ENCODE measurements around the gene BLACAT1. TPM values are rescaled to one million over a fixed set of nuclear protein-coding genes. Genes with fewer than 3 reads are reported as not detected.

The BLACAT1 gene
- total and polyA plus RNA-seq, 2 of the 13 experiments (the other 11 are each of a cell fraction or from before 2014, with no cell fraction given): 1.2 to 2.8 TPM

DNA sequence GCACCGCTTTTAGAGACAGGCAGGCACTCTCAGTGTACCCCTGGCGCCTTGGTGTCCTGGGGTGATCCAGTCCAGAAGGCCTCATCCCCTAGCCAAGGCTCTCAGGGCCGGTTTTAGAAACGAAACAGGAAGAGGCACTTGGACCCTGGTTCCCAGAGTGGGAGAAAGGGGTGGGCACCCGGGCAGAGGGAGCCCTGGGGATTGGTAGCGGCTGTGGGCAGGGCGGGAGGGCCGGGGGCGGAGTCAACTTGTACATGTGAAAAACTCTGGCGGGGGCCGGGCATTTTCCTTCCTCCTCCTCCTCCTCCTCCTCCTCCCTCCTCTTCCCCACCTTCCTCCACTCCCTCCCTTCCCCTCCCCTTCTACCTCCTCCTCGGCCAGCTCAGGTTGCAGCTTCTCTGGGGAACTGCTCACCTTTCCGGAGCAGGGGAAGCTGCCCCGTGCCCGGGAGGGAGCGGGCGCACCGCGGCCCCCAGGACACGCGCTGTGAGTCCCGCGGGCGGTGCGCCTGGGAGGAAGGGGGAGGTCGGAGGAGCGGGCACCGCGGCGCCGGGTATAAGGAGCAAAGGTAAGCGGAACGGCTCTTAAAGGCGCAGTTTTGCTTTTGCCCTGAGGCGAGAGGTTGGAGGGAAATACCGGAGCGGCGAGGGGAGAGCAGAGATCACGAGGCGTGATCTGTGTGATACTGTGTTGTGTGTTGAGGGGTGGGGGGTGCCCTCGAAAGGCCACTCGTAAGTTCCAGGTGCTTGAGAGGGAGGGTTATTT, 48.6 kb upstream of the BLACAT1 start, which contains the start of gene CDK18:
Gene CDK18, plus strand, starts transcription at position 359 of the 765 bp plus-strand sequence. CDS start 18,499 bp downstream, outside the sequence.
- FAIRE-seq (peak; percentile 26), DNase-seq (ENCODE audit: low spot score) (peak; percentile 78), ATAC-seq (peak; percentile 79)
- no peaks in the 10 kb centered on the region; a peak in 1 of 5 replicates for H3K27me3 ChIP-seq (ENCODE audit: control insufficient read depth in 1 of 2, insufficient read depth in 2 of 2, low read length in 2 of 2)
- intact Hi-C loops (cut with micrococcal nuclease; ENCODE audit: unreplicated experiment): loop anchor here (1.0 kb wide), 1 partner anchor 12 kb away; no protein-coding TSS in a partner anchor
- under 1% methylated on average over 30 of the region's 42 CpGs for WGBS (ENCODE audit: low lambda C conversion rate)
- peaks cover 15% of the 10 kb centered on the region for H3K79me2 ChIP-seq (ENCODE audit: insufficient read depth, low read length)
- H3K4me2 ChIP-seq (ENCODE audit: low read depth, low read length): peak within 1 kb of the TSS; percentile 100
- no peaks in the 10 kb centered on the region for H4K20me1 ChIP-seq (ENCODE audit: insufficient read depth, low read length)
- in situ Hi-C loops (cut with HindIII; ENCODE audit: extremely low pct_ligation_motif_present, low pct_unique_long_range_greater_than_20kb): no loop called here
- peak within 1 kb of the TSS; percentile 75 for H3K9ac ChIP-seq (ENCODE audit: insufficient read depth, low read depth, low read length)
- ChIA-PET POLR2A (interaction anchor here (1.0 to 2.2 kb wide), 3 partner anchors 11 to 19 kb away, joined by 3 to 12 read pairs (median 4); no protein-coding TSS in a partner anchor), CTCF (ENCODE audit: low intra/inter-chr PET ratio, low total read pairs) (interaction anchor here (1.1 kb wide), 1 partner anchor 20 kb away, joined by 4 read pairs; no protein-coding TSS in a partner anchor)
- peaks cover 84% of the 10 kb centered on the region for H3K4me1 ChIP-seq (ENCODE audit: insufficient read depth, low read length)
- no peaks in the 10 kb centered on the region for H3K36me3 ChIP-seq (replicated peaks in 1 of 2; ENCODE audit: control insufficient read depth in 1 of 2, insufficient read depth in 2 of 2, low read length in 2 of 2)
- H3K27ac ChIP-seq (ENCODE audit: extremely low read length, insufficient read depth, low read length): peak within 1 kb of the TSS; percentile 76
- peak within 1 kb of the TSS; percentile 69 to 83 (median 71) for H3K4me3 ChIP-seq (replicated peaks in 1 of 3; ENCODE audit: insufficient read depth in 1 of 3, low read depth in 2 of 3, low read length in 3 of 3)
- H2AFZ ChIP-seq (ENCODE audit: low read length): no peak within 1 kb of the TSS
- BruUV-seq (replicated peaks): TSS peak; percentile 65
- H3K9me3 ChIP-seq (ENCODE audit: low read length): no peaks in the 10 kb centered on the region
- TF ChIP-seq CEBPB (IDR thresholded peaks at IDR 0.05; ENCODE audit: borderline replicate concordance, low read depth, low read length): no peak
- no peak for TF ChIP-seq ZNF441 (CRISPR knock-in tag; IDR thresholded peaks at IDR 0.05; ENCODE audit: borderline replicate concordance)
- peak; percentile 23; the same call in 1 of the 2 replicates for TF ChIP-seq ZMYM3 (CRISPR knock-in tag; IDR thresholded peaks at IDR 0.05)
- TF ChIP-seq MEIS1 (CRISPR knock-in tag; IDR thresholded peaks at IDR 0.05; ENCODE audit: borderline replicate concordance): 0 out of 2 replicates have a peak, but pooled peaks have one; percentile 15
- TF ChIP-seq REST (IDR thresholded peaks at IDR 0.05; ENCODE audit: borderline replicate concordance in 1 of 2, low read depth in 1 of 2, low read length in 2 of 2): no peak
- no peak for TF ChIP-seq ZNF75D (CRISPR knock-in tag; IDR thresholded peaks at IDR 0.05; ENCODE audit: borderline replicate concordance)
- 0 out of 2 replicates have a peak, but pooled peaks have one; percentile 38 for TF ChIP-seq ZNF547 (CRISPR knock-in tag; IDR thresholded peaks at IDR 0.05)
- TF ChIP-seq ZKSCAN5 (CRISPR knock-in tag; IDR thresholded peaks at IDR 0.05): no peak
- 0 out of 2 replicates have a peak, but pooled peaks have one; percentile 11 for TF ChIP-seq ZNF292 (CRISPR knock-in tag; IDR thresholded peaks at IDR 0.05; ENCODE audit: borderline replicate concordance, low read depth)
- TF ChIP-seq FLYWCH1 (CRISPR knock-in tag; IDR thresholded peaks at IDR 0.05): no peak
- TF ChIP-seq ARNT2 (CRISPR knock-in tag; IDR thresholded peaks at IDR 0.05; ENCODE audit: low read depth): peak; percentile 32; the same call in 1 of the 2 replicates
- peak; percentile 3; the same call in 1 of the 2 replicates for TF ChIP-seq BHLHE40 (IDR thresholded peaks at IDR 0.05; ENCODE audit: low read length)
- TF ChIP-seq ZNF333 (CRISPR knock-in tag; IDR thresholded peaks at IDR 0.05; ENCODE audit: borderline replicate concordance): 0 out of 2 replicates have a peak, but pooled peaks have one; percentile 44
- no peak for TF ChIP-seq ZBED4 (CRISPR knock-in tag; IDR thresholded peaks at IDR 0.05; ENCODE audit: borderline replicate concordance)
- peak; percentile 71 for TF ChIP-seq RBFOX2 (IDR thresholded peaks at IDR 0.05; ENCODE audit: low read depth, low read length)

Measured in HepG2 (cell line).